BLaER1 (cell line): Measurements from ENCODE around the gene DPP6.
A peak's percentile ranks its signal among the peaks of the same experiment; 100 is the strongest.
"Not testable (repeated sequence)": the region's sequence is repeated elsewhere in the genome, so short reads cannot be mapped to it uniquely, and the experiment has no call there.

Source experiments
- H3K27ac ChIP-seq: shearing (Covaris generic); formaldehyde crosslinking; 2 replicates; pipeline ENCODE4 v1.8.1; 2022
- H3K27me3 ChIP-seq: shearing (Covaris generic); formaldehyde crosslinking; 2 replicates; pipeline ENCODE4 v1.8.1; 2022
- H3K36me3 ChIP-seq: shearing (Covaris generic); formaldehyde crosslinking; 2 replicates; pipeline ENCODE4 v1.8.1; 2022
- H3K4me1 ChIP-seq: shearing (Covaris generic); formaldehyde crosslinking; 2 replicates; pipeline ENCODE4 v1.8.1; 2022
- H3K4me2 ChIP-seq: shearing (Covaris generic); formaldehyde crosslinking; 2 replicates; pipeline ENCODE4 v1.8.1; 2022
- H3K4me3 ChIP-seq: shearing (Covaris generic); formaldehyde crosslinking; 2 replicates; pipeline ENCODE4 v1.8.1; 2022
- H3K9ac ChIP-seq: shearing (Covaris generic); formaldehyde crosslinking; 2 replicates; pipeline ENCODE4 v1.8.1; 2022
- H3K9me3 ChIP-seq: shearing (Covaris generic); formaldehyde crosslinking; 2 replicates; pipeline ENCODE4 v1.8.1; 2022
- H4K20me1 ChIP-seq: shearing (Covaris generic); formaldehyde crosslinking; 2 replicates; pipeline ENCODE4 v1.8.1; 2022
- Cebpa-rat ChIP-seq: shearing (Covaris generic); IDR thresholded peaks from 2 replicates; pipeline ENCODE4 v1.8.1; 2022

DPP6 gene

DNA sequence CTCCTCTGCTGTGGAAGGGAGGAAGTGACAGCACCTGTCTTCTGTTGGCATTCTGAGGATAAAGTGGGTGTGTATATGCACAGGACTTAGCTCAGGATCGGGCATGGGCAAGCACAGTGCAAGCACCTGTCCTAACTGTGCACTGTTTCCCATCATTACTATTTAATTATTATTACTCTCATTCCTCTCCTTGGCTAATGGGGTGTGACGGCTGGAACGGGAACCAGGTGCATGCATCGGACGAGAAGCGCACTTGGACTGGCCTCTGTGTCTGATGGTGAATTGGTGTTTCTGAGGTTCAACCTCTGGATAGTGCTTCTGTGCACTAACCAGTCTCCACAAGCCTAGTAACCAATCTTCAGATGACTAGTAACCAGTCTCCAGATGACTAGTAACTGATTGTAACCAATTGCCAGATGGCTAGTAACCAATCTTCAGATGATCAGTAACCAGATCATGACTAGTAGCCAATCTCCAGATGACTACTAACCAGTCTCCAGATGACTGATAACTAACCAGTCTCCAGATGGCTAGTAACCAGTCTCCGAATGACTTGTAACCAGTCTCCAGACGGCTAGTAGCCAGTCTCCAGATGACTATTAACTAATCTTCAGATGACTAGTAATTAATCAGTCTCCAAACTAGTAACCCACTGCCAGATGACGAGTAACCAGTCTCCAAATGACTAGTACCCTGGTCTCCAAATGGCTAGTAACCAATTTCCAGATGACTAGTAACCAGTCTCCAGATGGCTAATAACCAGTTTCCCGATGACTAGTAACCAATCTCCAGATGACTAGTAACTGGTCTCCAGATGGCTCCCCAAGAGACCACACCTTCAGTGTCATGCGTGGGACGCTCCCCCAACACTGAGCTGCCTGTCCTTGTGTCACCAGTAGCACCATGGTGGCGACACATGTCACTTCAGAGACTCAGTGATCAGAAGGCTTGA, 864.9 kb downstream of the DPP6 start:
- Histone ChIP-seq H3K4me1 (no peaks in the 10 kb centered on the region), H3K4me3 (no peak overlapping the region), H3K9ac (no peak overlapping the region), H3K27ac (no peak overlapping the region), H3K4me2 (no peak overlapping the region), H3K36me3 (no peaks in the 10 kb centered on the region), H4K20me1 (no peaks in the 10 kb centered on the region), H3K9me3 (peaks cover 1% of the 10 kb centered on the region; the same call in 1 of the 2 replicates), H3K27me3 (peaks cover 14% of the 10 kb centered on the region)
- no peak for TF ChIP-seq Cebpa-rat

DNA sequence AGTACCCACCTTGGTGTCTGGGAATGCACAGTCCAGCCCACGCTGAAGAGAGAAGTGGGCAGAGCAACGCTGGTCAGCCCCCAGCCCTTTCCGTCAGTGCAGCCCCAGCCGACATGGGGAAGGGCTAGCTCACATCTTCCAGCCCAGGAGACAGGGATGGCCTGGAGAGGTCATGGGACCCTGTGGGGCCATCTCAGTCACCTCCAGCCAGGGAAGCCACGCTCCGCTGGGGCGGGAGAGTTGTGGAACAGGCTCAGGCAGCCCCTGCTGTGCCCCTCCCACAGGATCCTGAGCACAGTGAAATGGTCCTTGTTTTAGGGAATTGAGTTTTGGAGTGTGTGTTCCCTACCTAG, 865.6 kb downstream of the DPP6 start:
- no peak overlapping the region for H3K4me2 ChIP-seq
- no peak overlapping the region for H3K27ac ChIP-seq
- no peaks in the 10 kb centered on the region for H4K20me1 ChIP-seq
- no peak overlapping the region for H3K4me3 ChIP-seq
- peaks cover 8% of the 10 kb centered on the region; the same call in 1 of the 2 replicates for H3K9me3 ChIP-seq
- H3K9ac ChIP-seq = no peak overlapping the region
- H3K36me3 ChIP-seq = no peaks in the 10 kb centered on the region
- no peaks in the 10 kb centered on the region for H3K4me1 ChIP-seq
- peaks cover 14% of the 10 kb centered on the region for H3K27me3 ChIP-seq
- TF ChIP-seq Cebpa-rat = no peak

DNA sequence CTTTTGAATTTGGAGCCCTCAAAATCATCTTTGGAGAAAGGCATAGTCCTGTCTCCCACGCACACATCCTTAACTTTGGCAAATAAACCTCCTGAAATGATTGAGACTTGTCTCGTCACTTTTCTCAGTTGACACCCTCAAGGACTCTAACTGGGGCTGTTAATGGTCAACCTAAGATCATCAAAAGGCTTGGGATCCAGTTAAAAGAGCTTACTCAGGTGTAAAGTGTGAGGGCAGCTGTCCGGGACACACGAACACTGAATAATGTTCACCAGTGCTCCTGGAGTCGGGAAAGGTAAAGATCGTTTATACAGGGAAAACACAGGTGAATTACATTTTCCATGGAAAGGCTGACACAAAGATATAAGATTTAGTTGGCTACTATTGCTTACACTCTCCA, 866.1 kb downstream of the DPP6 start:
- no peak for TF ChIP-seq Cebpa-rat
- Histone ChIP-seq H3K4me1 (no peaks in the 10 kb centered on the region), H3K9me3 (peaks cover 10% of the 10 kb centered on the region; the same call in 1 of the 2 replicates), H3K27me3 (peaks cover 14% of the 10 kb centered on the region), H3K9ac (no peak overlapping the region), H3K36me3 (no peaks in the 10 kb centered on the region), H3K27ac (no peak overlapping the region), H3K4me3 (no peak overlapping the region), H3K4me2 (no peak overlapping the region), H4K20me1 (no peaks in the 10 kb centered on the region)

DNA sequence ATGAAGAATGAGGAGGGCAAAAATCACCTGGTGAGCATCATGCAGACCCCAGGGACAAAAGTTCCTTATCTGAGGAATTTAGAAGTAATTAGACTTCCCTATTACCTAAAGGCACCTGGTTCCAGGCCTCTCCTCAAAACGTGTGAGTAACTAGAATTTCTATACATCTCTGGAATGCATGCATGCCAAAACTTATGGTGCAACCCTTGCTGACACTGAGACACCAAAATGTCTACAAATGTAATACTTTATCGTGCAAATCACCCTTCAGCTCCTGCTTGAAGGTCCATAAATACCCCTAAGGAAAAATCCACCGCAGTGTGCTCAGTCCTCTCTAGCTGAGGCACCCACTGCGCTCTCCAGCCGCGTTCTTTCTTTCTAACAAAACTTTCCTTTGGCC, 866.5 kb downstream of the DPP6 start:
- no peaks in the 10 kb centered on the region for H3K36me3 ChIP-seq
- no peak overlapping the region for H3K9ac ChIP-seq
- H3K4me2 ChIP-seq = no peak overlapping the region
- no peak overlapping the region for H3K4me3 ChIP-seq
- peaks cover 10% of the 10 kb centered on the region; the same call in 1 of the 2 replicates for H3K9me3 ChIP-seq
- peaks cover 14% of the 10 kb centered on the region for H3K27me3 ChIP-seq
- H4K20me1 ChIP-seq = no peaks in the 10 kb centered on the region
- TF ChIP-seq Cebpa-rat = no peak
- H3K4me1 ChIP-seq = no peaks in the 10 kb centered on the region
- no peak overlapping the region for H3K27ac ChIP-seq

DNA sequence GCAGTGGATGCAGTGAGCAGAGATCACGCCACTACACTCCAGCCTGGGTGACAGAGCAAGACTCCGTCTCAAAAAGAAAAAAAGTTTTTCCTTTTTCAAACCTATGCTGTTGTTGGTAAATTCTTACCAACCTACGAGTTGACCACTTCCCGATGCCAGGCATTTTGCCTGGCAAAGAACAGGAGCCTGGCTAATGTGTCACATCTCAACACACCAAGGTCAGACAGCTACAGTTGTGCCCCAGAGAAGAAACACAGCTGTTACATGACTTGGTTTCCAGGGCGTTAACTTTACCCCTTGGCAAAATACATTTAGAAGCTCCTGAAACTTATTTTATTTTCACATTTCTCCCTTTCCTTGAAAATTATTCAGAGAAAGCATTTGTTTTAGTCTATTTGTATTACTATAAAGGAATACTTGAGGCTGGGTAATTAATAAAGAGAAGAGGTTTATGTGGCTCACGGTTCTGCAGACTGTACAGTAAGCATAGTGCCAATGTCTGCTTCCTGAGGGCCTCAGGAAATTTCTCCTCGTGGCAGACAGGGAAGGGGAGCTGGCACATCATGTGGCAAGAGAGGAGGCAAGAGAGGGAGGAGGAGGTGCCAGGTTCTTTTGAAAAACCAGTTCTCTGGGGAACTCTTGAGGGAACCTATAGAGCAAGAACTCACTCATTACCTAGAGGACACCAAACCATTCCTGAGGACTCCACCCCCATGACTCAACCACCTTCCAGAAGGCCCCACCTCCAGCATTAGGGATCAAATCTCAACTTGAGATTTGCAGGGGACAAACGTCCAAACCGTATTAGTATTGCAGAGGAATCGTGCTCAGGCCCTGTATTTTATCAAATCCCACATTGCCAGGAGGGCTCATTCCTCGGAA, 867.4 kb downstream of the DPP6 start:
- Histone ChIP-seq H4K20me1 (no peaks in the 10 kb centered on the region), H3K36me3 (no peaks in the 10 kb centered on the region), H3K4me2 (no peak overlapping the region), H3K27ac (no peak overlapping the region), H3K4me1 (no peaks in the 10 kb centered on the region), H3K9me3 (peaks cover 10% of the 10 kb centered on the region; the same call in 1 of the 2 replicates), H3K9ac (no peak overlapping the region), H3K27me3 (peaks cover 6% of the 10 kb centered on the region; the same call in 1 of the 2 replicates), H3K4me3 (no peak overlapping the region)
- no peak for TF ChIP-seq Cebpa-rat

DNA sequence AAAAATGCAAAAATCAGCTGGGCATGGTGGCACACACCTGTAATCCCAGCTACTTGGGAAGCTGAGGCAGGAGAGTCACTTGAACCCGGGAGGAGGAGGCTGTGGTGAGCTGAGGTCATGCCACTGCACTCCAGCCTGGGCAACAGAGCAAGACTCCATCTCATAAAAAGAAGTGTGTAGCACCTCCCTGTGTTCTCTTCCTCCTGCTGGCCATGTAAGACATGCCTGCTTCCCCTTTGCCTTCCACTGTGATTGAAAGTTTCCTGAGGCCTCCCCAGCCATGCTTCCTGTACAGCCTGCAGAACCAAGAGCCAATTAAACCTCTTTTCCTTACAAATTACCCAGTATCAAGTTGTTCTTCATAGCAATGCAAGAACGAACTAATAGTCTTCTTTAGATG, 870.3 kb downstream of the DPP6 start:
- H3K9ac ChIP-seq, H3K36me3 ChIP-seq, H3K4me2 ChIP-seq, H3K4me1 ChIP-seq, H4K20me1 ChIP-seq, H3K27me3 ChIP-seq, H3K4me3 ChIP-seq, H3K9me3 ChIP-seq, H3K27ac ChIP-seq: not testable (repeated sequence)

DNA sequence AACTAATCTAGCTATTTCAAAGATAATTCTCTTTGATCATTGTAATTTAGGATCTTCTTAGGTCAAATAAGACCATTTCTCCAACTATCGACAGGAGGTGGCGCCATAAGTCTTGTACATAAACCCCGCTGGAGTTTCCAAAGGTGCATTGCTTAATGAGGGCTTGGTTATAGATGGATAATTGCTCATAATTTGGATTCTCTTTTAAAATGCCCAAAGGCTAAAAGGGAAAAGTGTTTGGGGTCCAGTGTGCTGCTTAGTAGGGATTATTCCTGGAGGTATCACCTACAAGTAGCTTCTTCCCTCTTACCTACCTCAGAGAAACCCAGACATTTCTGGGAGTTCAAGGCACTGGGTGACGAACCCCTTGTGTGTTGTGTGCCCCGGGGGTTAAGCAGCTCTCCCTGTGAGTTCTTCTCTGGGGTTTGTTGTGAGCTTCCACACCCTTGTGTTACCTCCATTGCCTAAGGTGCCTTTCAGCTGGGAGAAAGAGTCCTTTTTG, 875.5 kb downstream of the DPP6 start:
- H3K9me3 ChIP-seq = peaks cover 10% of the 10 kb centered on the region
- peak overlapping the region; percentile 63 for H3K27ac ChIP-seq
- H3K4me2 ChIP-seq = peak overlapping the region; percentile 93
- H3K27me3 ChIP-seq = no peaks in the 10 kb centered on the region
- H3K4me3 ChIP-seq = peak overlapping the region; percentile 70
- 0 out of 2 replicates have a peak, but pooled peaks cover 2% of the 10 kb centered on the region for H3K36me3 ChIP-seq
- peak overlapping the region; percentile 75 for H3K9ac ChIP-seq
- no peaks in the 10 kb centered on the region for H4K20me1 ChIP-seq
- TF ChIP-seq Cebpa-rat = peak; percentile 62; the same call in 1 of the 2 replicates
- H3K4me1 ChIP-seq = peaks cover 24% of the 10 kb centered on the region

DNA sequence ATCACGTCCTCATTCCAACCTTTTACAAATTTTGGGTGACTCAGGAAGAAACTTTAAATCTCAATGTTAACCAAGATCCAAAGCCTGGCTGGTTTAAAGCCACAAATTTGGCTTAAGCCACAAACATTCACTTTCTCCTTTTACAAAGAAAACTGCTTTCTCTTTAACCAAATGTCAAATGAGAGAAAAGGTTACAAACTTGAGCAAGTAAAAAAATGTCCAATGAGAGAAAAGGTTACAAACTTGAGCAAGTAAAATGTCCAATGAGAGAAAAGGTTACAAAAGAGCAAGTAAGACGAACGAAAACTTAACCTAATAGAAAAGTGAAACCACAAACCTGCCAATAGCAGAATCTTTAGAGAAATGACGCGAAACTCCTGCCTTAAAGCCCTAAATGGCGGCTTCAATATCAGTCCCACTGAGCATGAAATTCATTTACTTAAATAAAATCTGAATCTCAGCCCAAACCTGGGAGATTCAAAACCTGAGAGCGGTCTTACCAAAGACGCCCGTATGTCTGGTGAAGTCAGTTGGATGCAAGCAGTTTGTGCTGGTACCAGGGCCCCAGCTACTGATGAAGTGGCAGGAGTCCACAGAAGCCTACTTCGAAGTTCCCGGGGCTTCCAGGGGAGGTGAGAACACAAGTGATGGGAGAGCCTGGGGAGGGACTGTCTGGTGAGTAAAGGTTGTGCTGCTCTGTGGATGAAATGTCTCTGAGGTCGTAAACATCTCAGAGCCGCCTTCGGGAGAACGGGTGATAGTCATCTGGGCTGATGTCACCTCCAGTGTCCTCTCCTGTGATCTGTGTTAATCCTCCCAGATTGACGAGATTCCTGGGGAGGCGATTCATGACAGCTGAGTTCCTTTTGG, 876.2 kb downstream of the DPP6 start:
- peak overlapping the region; percentile 75 for H3K9ac ChIP-seq
- TF ChIP-seq Cebpa-rat = no peak
- H3K4me2 ChIP-seq = peak overlapping the region; percentile 93

More for the DNA sequence above, 876.2 kb downstream of the DPP6 start:
- H3K27me3 ChIP-seq = no peaks in the 10 kb centered on the region
- H3K4me3 ChIP-seq = peak overlapping the region; percentile 70
- H3K27ac ChIP-seq = peak overlapping the region; percentile 63
- H3K9me3 ChIP-seq = peaks cover 14% of the 10 kb centered on the region
- H4K20me1 ChIP-seq = no peaks in the 10 kb centered on the region
- H3K4me1 ChIP-seq = peaks cover 24% of the 10 kb centered on the region
- peaks cover 9% of the 10 kb centered on the region; the same call in 1 of the 2 replicates for H3K36me3 ChIP-seq
